Measurements from ENCODE around the gene RTBDN. TPM values are rescaled to one million over a fixed set of nuclear protein-coding genes. Genes with fewer than 3 reads are reported as not detected.
"Not testable (repeated sequence)": the region's sequence is repeated elsewhere in the genome, so short reads cannot be mapped to it uniquely, and the experiment has no call there.

The RTBDN gene
- total and polyA plus RNA-seq, 9 donors = not detected

DNA sequence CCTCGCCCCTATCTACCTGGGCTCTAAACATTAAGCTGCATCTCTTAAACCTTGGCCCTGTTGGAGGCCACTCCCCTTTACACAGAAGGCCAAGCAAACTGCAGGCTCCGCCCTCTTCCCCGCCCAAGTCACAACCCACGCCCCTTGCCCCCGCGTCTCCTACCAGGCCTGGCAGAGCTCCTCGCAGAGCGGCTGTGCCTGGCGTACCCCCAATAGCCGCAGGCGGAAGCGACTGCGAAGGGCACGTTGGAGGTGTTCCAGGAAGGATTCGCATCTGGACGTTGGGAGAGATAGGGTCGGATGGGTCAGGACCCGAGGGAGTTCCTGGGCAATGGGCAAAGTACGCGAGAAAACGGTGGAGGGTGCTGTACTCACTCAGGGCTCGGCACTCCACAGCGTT is 5.9 kb downstream of the RTBDN start:
- intact Hi-C loops (cut with DNase I) = no loop called here
- H3K4me3 ChIP-seq = no peak overlapping the region
- no peaks in the 10 kb centered on the region for H3K9me3 ChIP-seq
- 4 to 7% (median 4%) methylated on average over 23 of the region's 23 CpGs for WGBS, 3 donors
- no peaks in the 10 kb centered on the region for H3K36me3 ChIP-seq
- TF ChIP-seq, protein P1, sequence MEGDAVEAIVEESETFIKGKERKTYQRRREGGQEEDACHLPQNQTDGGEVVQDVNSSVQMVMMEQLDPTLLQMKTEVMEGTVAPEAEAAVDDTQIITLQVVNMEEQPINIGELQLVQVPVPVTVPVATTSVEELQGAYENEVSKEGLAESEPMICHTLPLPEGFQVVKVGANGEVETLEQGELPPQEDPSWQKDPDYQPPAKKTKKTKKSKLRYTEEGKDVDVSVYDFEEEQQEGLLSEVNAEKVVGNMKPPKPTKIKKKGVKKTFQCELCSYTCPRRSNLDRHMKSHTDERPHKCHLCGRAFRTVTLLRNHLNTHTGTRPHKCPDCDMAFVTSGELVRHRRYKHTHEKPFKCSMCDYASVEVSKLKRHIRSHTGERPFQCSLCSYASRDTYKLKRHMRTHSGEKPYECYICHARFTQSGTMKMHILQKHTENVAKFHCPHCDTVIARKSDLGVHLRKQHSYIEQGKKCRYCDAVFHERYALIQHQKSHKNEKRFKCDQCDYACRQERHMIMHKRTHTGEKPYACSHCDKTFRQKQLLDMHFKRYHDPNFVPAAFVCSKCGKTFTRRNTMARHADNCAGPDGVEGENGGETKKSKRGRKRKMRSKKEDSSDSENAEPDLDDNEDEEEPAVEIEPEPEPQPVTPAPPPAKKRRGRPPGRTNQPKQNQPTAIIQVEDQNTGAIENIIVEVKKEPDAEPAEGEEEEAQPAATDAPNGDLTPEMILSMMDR (IDR thresholded peaks at IDR 0.05) = no peak
- TF ChIP-seq EP300 (IDR thresholded peaks at IDR 0.05) (no peak), POLR2A (IDR thresholded peaks at IDR 0.05) (no peak)
- peaks cover 5% of the 10 kb centered on the region for H3K4me1 ChIP-seq (ENCODE audit: insufficient read depth)
- DNase-seq = peak in 1 of 5 donors; percentile 50
- no peak overlapping the region for H3K27ac ChIP-seq
- peaks cover 6% of the 10 kb centered on the region for H3K27me3 ChIP-seq

- H3K4me3 ChIP-seq = no peak overlapping the region
- no peaks in the 10 kb centered on the region for H3K27me3 ChIP-seq
- 3 to 5% (median 5%) methylated on average over 46 of the region's 46 CpGs for WGBS, 3 donors
- intact Hi-C loops (cut with DNase I) = no loop called here
- no peak for DNase-seq
- no peaks in the 10 kb centered on the region for H3K36me3 ChIP-seq
- H3K4me1 ChIP-seq (ENCODE audit: insufficient read depth) = peaks cover 5% of the 10 kb centered on the region
- H3K9me3 ChIP-seq = no peaks in the 10 kb centered on the region
- TF ChIP-seq, protein P1 (IDR thresholded peaks at IDR 0.05) = no peak
- TF ChIP-seq EP300 (IDR thresholded peaks at IDR 0.05) = no peak
- no peak for TF ChIP-seq POLR2A (IDR thresholded peaks at IDR 0.05)
- H3K27ac ChIP-seq = no peak overlapping the region
Measured at GRCh38 chr19:12825254-12826131, 8.9 kb downstream of the RTBDN start.

DNA sequence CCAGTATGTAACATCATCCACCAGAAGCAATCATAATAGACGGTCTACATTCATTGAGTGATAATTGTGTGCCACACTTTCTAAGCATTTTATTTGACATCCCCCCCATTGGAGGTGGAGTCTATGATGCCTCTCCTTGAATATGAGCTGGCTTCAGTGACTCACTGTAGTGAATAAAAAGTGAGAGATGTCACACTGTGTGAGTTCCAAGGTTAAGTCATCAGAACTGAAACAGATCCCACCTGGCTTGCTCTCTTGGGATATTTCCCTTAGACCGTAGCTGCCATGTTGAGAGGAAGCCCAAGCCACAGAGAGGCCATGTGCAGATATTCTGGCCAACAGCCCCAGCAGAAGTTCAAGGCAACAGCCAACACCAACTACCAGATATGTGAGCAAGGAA is 12.6 kb downstream of the RTBDN start:
- no peaks in the 10 kb centered on the region for H3K9me3 ChIP-seq
- WGBS, 3 donors = 72 to 89% (median 78%) methylated on average over 2 of the region's 2 CpGs
- intact Hi-C loops (cut with DNase I) = no loop called here
- DNase-seq = no peak
- no peak overlapping the region for H3K27ac ChIP-seq
- H3K36me3 ChIP-seq = no peaks in the 10 kb centered on the region
- no peaks in the 10 kb centered on the region for H3K27me3 ChIP-seq
- TF ChIP-seq EP300 (IDR thresholded peaks at IDR 0.05) (no peak), POLR2A (IDR thresholded peaks at IDR 0.05) (no peak)
- TF ChIP-seq, protein P1 (IDR thresholded peaks at IDR 0.05) = no peak
- peaks cover 3% of the 10 kb centered on the region for H3K4me1 ChIP-seq (ENCODE audit: insufficient read depth)
- H3K4me3 ChIP-seq = no peak overlapping the region

DNA sequence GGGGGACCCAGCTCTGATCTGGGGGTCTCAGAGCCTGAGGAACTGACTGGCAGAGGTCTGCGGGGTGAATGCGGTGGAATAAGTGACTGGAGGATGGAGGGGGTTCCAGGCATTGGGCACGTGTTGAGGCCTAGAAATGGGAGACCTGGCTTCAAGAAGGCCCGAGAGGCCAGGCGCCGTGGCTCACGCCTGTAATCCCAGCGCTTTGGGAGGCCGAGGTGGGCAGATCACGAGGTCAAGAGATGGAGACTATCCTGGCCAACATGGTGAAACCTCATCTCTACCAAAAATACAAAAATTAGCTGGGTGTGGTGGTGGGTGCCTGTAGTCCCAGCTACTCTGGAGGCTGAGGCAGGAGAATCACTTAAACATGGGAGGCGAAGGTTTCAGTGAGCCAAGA is 16.6 kb downstream of the RTBDN start:
- H3K36me3 ChIP-seq; DNase-seq; H3K9me3 ChIP-seq; H3K27ac ChIP-seq; H3K27me3 ChIP-seq; H3K4me3 ChIP-seq; H3K4me1 ChIP-seq (ENCODE audit: insufficient read depth); intact Hi-C loops (cut with DNase I): not testable (repeated sequence)
- 92 to 95% (median 92%) methylated on average over 11 of the region's 11 CpGs for WGBS, 3 donors

- WGBS, 3 donors = 85 to 90% (median 89%) methylated on average over 6 of the region's 6 CpGs
- H3K9me3 ChIP-seq = not testable (repeated sequence)
Measured at GRCh38 chr19:12817188-12817587, 17.2 kb downstream of the RTBDN start.

More at GRCh38 chr19:12817188-12817587, 17.2 kb downstream of the RTBDN start:
- H3K4me1 ChIP-seq (ENCODE audit: insufficient read depth); H3K27ac ChIP-seq; H3K36me3 ChIP-seq; DNase-seq; intact Hi-C loops (cut with DNase I); H3K27me3 ChIP-seq; H3K4me3 ChIP-seq: not testable (repeated sequence)
